ENCODE results near the gene JMJD8. TPM values are rescaled to one million over a fixed set of nuclear protein-coding genes. Genes with fewer than 3 reads are reported as not detected.
A peak's percentile ranks its signal among the peaks of the same experiment; 100 is the strongest.

JMJD8 gene
- total and polyA plus RNA-seq, 9 of the 15 experiments (the other 6 are each of a cell fraction or from before 2014, with no cell fraction given) = 1.2 to 50.6 (median 29.3) TPM

DNA sequence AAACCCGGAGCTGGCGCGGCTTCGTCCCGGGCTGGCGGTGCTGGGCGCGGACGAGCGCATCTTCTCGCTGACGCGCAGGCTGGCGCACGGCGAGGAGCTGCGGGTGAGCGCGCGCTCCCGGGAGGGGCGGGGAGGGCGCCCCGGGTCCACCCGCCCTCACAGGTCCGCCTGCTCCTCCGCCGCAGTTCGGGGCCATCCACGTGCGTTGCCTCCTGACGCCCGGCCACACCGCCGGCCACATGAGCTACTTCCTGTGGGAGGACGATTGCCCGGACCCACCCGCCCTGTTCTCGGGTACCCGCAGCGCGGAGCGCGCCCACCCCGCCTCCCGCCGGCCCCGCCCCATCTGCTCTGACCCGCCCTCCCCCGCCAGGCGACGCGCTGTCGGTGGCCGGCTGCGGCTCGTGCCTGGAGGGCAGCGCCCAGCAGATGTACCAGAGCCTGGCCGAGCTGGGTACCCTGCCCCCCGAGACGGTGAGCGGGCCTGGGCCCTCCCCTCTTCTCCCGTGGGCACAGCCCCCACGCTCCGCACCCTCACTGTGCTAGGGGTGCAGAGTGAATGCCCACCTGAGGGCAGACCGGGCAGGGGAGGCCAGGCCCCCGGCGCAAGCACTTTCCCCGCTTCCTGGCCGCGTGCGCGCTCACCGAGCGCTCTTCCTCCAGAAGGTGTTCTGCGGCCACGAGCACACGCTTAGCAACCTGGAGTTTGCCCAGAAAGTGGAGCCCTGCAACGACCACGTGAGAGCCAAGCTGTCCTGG, 44.2 kb upstream of the JMJD8 start (continued):
- TF ChIP-seq, protein P1, sequence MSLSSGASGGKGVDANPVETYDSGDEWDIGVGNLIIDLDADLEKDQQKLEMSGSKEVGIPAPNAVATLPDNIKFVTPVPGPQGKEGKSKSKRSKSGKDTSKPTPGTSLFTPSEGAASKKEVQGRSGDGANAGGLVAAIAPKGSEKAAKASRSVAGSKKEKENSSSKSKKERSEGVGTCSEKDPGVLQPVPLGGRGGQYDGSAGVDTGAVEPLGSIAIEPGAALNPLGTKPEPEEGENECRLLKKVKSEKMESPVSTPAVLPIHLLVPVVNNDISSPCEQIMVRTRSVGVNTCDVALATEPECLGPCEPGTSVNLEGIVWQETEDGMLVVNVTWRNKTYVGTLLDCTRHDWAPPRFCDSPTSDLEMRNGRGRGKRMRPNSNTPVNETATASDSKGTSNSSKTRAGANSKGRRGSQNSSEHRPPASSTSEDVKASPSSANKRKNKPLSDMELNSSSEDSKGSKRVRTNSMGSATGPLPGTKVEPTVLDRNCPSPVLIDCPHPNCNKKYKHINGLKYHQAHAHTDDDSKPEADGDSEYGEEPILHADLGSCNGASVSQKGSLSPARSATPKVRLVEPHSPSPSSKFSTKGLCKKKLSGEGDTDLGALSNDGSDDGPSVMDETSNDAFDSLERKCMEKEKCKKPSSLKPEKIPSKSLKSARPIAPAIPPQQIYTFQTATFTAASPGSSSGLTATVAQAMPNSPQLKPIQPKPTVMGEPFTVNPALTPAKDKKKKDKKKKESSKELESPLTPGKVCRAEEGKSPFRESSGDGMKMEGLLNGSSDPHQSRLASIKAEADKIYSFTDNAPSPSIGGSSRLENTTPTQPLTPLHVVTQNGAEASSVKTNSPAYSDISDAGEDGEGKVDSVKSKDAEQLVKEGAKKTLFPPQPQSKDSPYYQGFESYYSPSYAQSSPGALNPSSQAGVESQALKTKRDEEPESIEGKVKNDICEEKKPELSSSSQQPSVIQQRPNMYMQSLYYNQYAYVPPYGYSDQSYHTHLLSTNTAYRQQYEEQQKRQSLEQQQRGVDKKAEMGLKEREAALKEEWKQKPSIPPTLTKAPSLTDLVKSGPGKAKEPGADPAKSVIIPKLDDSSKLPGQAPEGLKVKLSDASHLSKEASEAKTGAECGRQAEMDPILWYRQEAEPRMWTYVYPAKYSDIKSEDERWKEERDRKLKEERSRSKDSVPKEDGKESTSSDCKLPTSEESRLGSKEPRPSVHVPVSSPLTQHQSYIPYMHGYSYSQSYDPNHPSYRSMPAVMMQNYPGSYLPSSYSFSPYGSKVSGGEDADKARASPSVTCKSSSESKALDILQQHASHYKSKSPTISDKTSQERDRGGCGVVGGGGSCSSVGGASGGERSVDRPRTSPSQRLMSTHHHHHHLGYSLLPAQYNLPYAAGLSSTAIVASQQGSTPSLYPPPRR (CRISPR knock-in tag; IDR thresholded peaks at IDR 0.05; ENCODE audit: borderline replicate concordance) = no peak
- TF ChIP-seq CBX8 (IDR thresholded peaks at IDR 0.05; ENCODE audit: borderline replicate concordance, extremely low read depth, low read depth, low read length, poor library complexity, severe bottlenecking) (no peak), CBFA2T3 (IDR thresholded peaks at IDR 0.05) (no peak), ADNP (tag; IDR thresholded peaks at IDR 0.05) (no peak), MAFG (tag; conservative IDR thresholded peaks at IDR 0.05) (no peak), SOX6 (IDR thresholded peaks at IDR 0.05) (no peak), JUND (IDR thresholded peaks at IDR 0.05; ENCODE audit: borderline replicate concordance, low read depth, low read length) (no peak), JUND (tag; IDR thresholded peaks at IDR 0.05; ENCODE audit: borderline replicate concordance, low read depth, low read length) (no peak), ZNF140 (CRISPR knock-in tag; IDR thresholded peaks at IDR 0.05) (no peak), SLC30A9 (CRISPR knock-in tag; IDR thresholded peaks at IDR 0.05) (no peak), ATF7 (IDR thresholded peaks at IDR 0.05) (0 out of 2 replicates have a peak, but pooled peaks have one; percentile 13), ZNF77 (CRISPR knock-in tag; IDR thresholded peaks at IDR 0.05) (no peak), ZNF324 (CRISPR knock-in tag; IDR thresholded peaks at IDR 0.05) (no peak), ZNF778 (CRISPR knock-in tag; IDR thresholded peaks at IDR 0.05) (no peak), BHLHE40 (IDR thresholded peaks at IDR 0.05; ENCODE audit: low read length) (peak; percentile 74), HCFC1 (IDR thresholded peaks at IDR 0.05; ENCODE audit: low read depth, low read length) (no peak), ZNF583 (CRISPR knock-in tag; IDR thresholded peaks at IDR 0.05) (no peak), MYC (IDR thresholded peaks at IDR 0.05; ENCODE audit: low read depth, low read length) (peak; percentile 92), MYC (CRISPR knock-in tag; IDR thresholded peaks at IDR 0.05; ENCODE audit: borderline replicate concordance, low read depth) (no peak), SAFB2 (IDR thresholded peaks at IDR 0.05; ENCODE audit: borderline replicate concordance, low read depth, low read length, severe bottlenecking) (no peak)
- TF ChIP-seq, protein P2, sequence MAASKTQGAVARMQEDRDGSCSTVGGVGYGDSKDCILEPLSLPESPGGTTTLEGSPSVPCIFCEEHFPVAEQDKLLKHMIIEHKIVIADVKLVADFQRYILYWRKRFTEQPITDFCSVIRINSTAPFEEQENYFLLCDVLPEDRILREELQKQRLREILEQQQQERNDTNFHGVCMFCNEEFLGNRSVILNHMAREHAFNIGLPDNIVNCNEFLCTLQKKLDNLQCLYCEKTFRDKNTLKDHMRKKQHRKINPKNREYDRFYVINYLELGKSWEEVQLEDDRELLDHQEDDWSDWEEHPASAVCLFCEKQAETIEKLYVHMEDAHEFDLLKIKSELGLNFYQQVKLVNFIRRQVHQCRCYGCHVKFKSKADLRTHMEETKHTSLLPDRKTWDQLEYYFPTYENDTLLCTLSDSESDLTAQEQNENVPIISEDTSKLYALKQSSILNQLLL (CRISPR knock-in tag; IDR thresholded peaks at IDR 0.05; ENCODE audit: borderline replicate concordance) = no peak
- TF ChIP-seq, protein P3, sequence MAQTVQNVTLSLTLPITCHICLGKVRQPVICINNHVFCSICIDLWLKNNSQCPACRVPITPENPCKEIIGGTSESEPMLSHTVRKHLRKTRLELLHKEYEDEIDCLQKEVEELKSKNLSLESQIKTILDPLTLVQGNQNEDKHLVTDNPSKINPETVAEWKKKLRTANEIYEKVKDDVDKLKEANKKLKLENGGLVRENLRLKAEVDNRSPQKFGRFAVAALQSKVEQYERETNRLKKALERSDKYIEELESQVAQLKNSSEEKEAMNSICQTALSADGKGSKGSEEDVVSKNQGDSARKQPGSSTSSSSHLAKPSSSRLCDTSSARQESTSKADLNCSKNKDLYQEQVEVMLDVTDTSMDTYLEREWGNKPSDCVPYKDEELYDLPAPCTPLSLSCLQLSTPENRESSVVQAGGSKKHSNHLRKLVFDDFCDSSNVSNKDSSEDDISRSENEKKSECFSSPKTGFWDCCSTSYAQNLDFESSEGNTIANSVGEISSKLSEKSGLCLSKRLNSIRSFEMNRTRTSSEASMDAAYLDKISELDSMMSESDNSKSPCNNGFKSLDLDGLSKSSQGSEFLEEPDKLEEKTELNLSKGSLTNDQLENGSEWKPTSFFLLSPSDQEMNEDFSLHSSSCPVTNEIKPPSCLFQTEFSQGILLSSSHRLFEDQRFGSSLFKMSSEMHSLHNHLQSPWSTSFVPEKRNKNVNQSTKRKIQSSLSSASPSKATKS (CRISPR knock-in tag; IDR thresholded peaks at IDR 0.05) = no peak

Data from K562 (cell line).